M059J (cell line): ENCODE data around the gene LRP6. TPM values are rescaled to one million over a fixed set of nuclear protein-coding genes. Genes with fewer than 3 reads are reported as not detected.

Experiments
- DNase-seq: peaks from one replicate; pipeline ENCODE4 v3.0.0-alpha.2; 2012; ENCODE audit warnings: low read depth
- total RNA-seq: library from RNA; depleted of rRNA; stranded (reverse); fragments of >200 nt; shearing (Covaris generic); gene quantifications from 2 replicates; pipeline ENCODE4 v1.2.3, GENCODE V29; 2014

The LRP6 gene
- total RNA-seq, 1 experiment from 2014 or later: 13.0 TPM

- DNase-seq: peak; percentile 47
These were observed 1.1 kb downstream of the LRP6 start for GRCh38 chr12:12265571-12266388.

- DNase-seq: no peak
These were observed 1.8 kb downstream of the LRP6 start for GRCh38 chr12:12265035-12265434.

GRCh38 chr12:12263909-12264308 lies 2.9 kb downstream of the LRP6 start:
- no peak for DNase-seq

GRCh38 chr12:12256291-12256757 lies 10.5 kb downstream of the LRP6 start:
- DNase-seq: peak; percentile 18

- no peak for DNase-seq
These were observed 12.3 kb downstream of the LRP6 start for GRCh38 chr12:12254553-12254952.

GRCh38 chr12:12249216-12250050 lies 17.4 kb downstream of the LRP6 start:
- DNase-seq: no peak

GRCh38 chr12:12247584-12247983 lies 19.3 kb downstream of the LRP6 start:
- no peak for DNase-seq

GRCh38 chr12:12244341-12244740 lies 22.5 kb downstream of the LRP6 start:
- no peak for DNase-seq

GRCh38 chr12:12240662-12241340 lies 26.0 kb downstream of the LRP6 start:
- no peak for DNase-seq

- DNase-seq: no peak
These were observed 27.7 kb downstream of the LRP6 start for GRCh38 chr12:12239127-12239526.

GRCh38 chr12:12238605-12239004 lies 28.2 kb downstream of the LRP6 start:
- DNase-seq: no peak

- DNase-seq: no peak
These were observed 29.9 kb downstream of the LRP6 start for GRCh38 chr12:12236896-12237295.

GRCh38 chr12:12230275-12230674 lies 36.6 kb downstream of the LRP6 start:
- no peak for DNase-seq

GRCh38 chr12:12229556-12230092 lies 37.2 kb downstream of the LRP6 start:
- DNase-seq: no peak

- DNase-seq: no peak
These were observed 38.4 kb downstream of the LRP6 start for GRCh38 chr12:12228402-12228801.

GRCh38 chr12:12226187-12226586 lies 40.7 kb downstream of the LRP6 start:
- DNase-seq: no peak

GRCh38 chr12:12224240-12224940 lies 42.5 kb downstream of the LRP6 start:
- DNase-seq: no peak

GRCh38 chr12:12221560-12221959 lies 45.3 kb downstream of the LRP6 start:
- DNase-seq: no peak

GRCh38 chr12:12219664-12220063 lies 47.2 kb downstream of the LRP6 start:
- no peak for DNase-seq

- no peak for DNase-seq
These were observed 49.9 kb downstream of the LRP6 start for GRCh38 chr12:12217018-12217359.

- DNase-seq: no peak
These were observed 50.4 kb downstream of the LRP6 start for GRCh38 chr12:12216349-12217017.
